HL-60/S4 (cell line): Measurements from ENCODE around the gene DMXL1.
"Not testable (repeated sequence)": the region's sequence is repeated elsewhere in the genome, so short reads cannot be mapped to it uniquely, and the experiment has no call there.

Experiments
- in situ Hi-C: fragments of 300-500 bp; cut with MboI; formaldehyde crosslinking; loops from 2 replicates; pipeline ENCODE4 v1.14.3; 2022; ENCODE audit warnings: low sequenced_read_pairs

DMXL1 gene

GRCh38 chr5:119191944-119192343 is 121.1 kb downstream of the DMXL1 start:
- in situ Hi-C loops = no loop called here

GRCh38 chr5:119200795-119201194 is 129.9 kb downstream of the DMXL1 start:
- in situ Hi-C loops = no loop called here

- in situ Hi-C loops = no loop called here
These were observed 136.2 kb downstream of the DMXL1 start for GRCh38 chr5:119207105-119207504.

GRCh38 chr5:119212026-119212425 is 141.1 kb downstream of the DMXL1 start:
- in situ Hi-C loops = no loop called here

GRCh38 chr5:119212676-119213075 is 141.8 kb downstream of the DMXL1 start:
- in situ Hi-C loops = no loop called here

- in situ Hi-C loops = no loop called here
These were observed 146.3 kb downstream of the DMXL1 start for GRCh38 chr5:119217183-119217582.

GRCh38 chr5:119218830-119219782 is 148.2 kb downstream of the DMXL1 start:
- in situ Hi-C loops = no loop called here

- in situ Hi-C loops = no loop called here
These were observed 149.8 kb downstream of the DMXL1 start for GRCh38 chr5:119220576-119221197.

- in situ Hi-C loops = no loop called here
These were observed 150.4 kb downstream of the DMXL1 start for GRCh38 chr5:119221330-119221729.

GRCh38 chr5:119229950-119230349 is 159.1 kb downstream of the DMXL1 start:
- in situ Hi-C loops = no loop called here

- in situ Hi-C loops = no loop called here
These were observed 167.6 kb downstream of the DMXL1 start for GRCh38 chr5:119238265-119239118.

GRCh38 chr5:119239119-119239417 is 168.2 kb downstream of the DMXL1 start:
- in situ Hi-C loops = no loop called here

- in situ Hi-C loops = not testable (repeated sequence)
These were observed 168.9 kb downstream of the DMXL1 start for GRCh38 chr5:119239826-119240225.

- in situ Hi-C loops = no loop called here
These were observed 173.0 kb downstream of the DMXL1 start for GRCh38 chr5:119243888-119244287.

GRCh38 chr5:119250946-119251901 is 180.3 kb downstream of the DMXL1 start:
- in situ Hi-C loops = no loop called here

- in situ Hi-C loops = no loop called here
These were observed 184.9 kb downstream of the DMXL1 start for GRCh38 chr5:119255571-119256356.

- in situ Hi-C loops = no loop called here
These were observed 186.7 kb downstream of the DMXL1 start for GRCh38 chr5:119257613-119258012.

GRCh38 chr5:119263639-119264038 is 192.8 kb downstream of the DMXL1 start:
- in situ Hi-C loops = no loop called here

GRCh38 chr5:119264186-119264585 is 193.3 kb downstream of the DMXL1 start:
- in situ Hi-C loops = no loop called here
